ENCODE data around the gene CHST11.

DNA sequence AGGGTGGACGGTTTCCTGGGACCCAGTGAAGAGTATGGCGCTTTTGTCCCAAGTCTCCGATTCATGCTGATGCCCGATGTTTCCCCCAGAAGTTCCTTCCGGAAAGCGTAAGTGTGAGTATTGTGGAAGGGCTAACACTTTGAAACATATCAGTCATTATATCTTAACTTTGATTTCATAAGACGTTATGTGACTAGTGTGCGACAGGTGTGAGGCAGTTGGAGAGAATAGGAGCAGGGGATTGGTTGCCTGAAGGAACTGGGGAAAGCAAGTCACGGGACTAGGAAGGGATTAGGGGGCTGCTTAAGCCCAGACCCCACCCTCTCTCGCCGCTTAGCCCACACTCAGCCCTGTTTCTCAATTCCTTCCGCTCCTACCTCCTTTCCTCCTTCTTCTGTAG lies 154.9 kb downstream of the CHST11 start:
- no peak for TF ChIP-seq SUPT20H (IDR thresholded peaks at IDR 0.05; ENCODE audit: borderline replicate concordance, control insufficient read depth, low read depth, low read length)
- TF ChIP-seq, protein P1, sequence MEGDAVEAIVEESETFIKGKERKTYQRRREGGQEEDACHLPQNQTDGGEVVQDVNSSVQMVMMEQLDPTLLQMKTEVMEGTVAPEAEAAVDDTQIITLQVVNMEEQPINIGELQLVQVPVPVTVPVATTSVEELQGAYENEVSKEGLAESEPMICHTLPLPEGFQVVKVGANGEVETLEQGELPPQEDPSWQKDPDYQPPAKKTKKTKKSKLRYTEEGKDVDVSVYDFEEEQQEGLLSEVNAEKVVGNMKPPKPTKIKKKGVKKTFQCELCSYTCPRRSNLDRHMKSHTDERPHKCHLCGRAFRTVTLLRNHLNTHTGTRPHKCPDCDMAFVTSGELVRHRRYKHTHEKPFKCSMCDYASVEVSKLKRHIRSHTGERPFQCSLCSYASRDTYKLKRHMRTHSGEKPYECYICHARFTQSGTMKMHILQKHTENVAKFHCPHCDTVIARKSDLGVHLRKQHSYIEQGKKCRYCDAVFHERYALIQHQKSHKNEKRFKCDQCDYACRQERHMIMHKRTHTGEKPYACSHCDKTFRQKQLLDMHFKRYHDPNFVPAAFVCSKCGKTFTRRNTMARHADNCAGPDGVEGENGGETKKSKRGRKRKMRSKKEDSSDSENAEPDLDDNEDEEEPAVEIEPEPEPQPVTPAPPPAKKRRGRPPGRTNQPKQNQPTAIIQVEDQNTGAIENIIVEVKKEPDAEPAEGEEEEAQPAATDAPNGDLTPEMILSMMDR (IDR thresholded peaks at IDR 0.05 in 2 of 3, conservative IDR thresholded peaks at IDR 0.05 in 1 of 3; ENCODE audit: control insufficient read depth in 2 of 3, extremely low read depth in 1 of 3, insufficient read depth in 1 of 3, low read depth in 3 of 3, low read length in 3 of 3), result no peak
- no peak for TF ChIP-seq NFIC (IDR thresholded peaks at IDR 0.05; ENCODE audit: low read depth, low read length)
- no peak for TF ChIP-seq SPI1 (IDR thresholded peaks at IDR 0.05; ENCODE audit: borderline replicate concordance, insufficient read depth, low read depth, low read length)
- no peak for TF ChIP-seq CBX3 (IDR thresholded peaks at IDR 0.05; ENCODE audit: borderline replicate concordance, low read depth)
- no peak for TF ChIP-seq SMC3 (IDR thresholded peaks at IDR 0.05; ENCODE audit: borderline replicate concordance, low read length)
- no peak for TF ChIP-seq SIX5 (IDR thresholded peaks at IDR 0.05; ENCODE audit: low read depth, low read length, severe bottlenecking)
- no peak for TF ChIP-seq ZBTB40 (IDR thresholded peaks at IDR 0.05; ENCODE audit: borderline replicate concordance)
- TF ChIP-seq POLR2AphosphoS5 (IDR thresholded peaks at IDR 0.05; ENCODE audit: low read length), result no peak
- no peak for TF ChIP-seq PBX3 (IDR thresholded peaks at IDR 0.05; ENCODE audit: insufficient replicate concordance, low read depth, low read length)
- no peak for TF ChIP-seq SRF (IDR thresholded peaks at IDR 0.05; ENCODE audit: low read depth in 2 of 2, low read length in 2 of 2)
- TF ChIP-seq POLR2A (IDR thresholded peaks at IDR 0.05; ENCODE audit: low read depth, low read length), result no peak
- no peak for TF ChIP-seq CBFB (IDR thresholded peaks at IDR 0.05; ENCODE audit: low read depth)
- no peak for TF ChIP-seq RAD21 (IDR thresholded peaks at IDR 0.05; ENCODE audit: insufficient read depth, low read depth, low read length)
